ENCODE data around the gene CPN2.

CPN2 gene

DNA sequence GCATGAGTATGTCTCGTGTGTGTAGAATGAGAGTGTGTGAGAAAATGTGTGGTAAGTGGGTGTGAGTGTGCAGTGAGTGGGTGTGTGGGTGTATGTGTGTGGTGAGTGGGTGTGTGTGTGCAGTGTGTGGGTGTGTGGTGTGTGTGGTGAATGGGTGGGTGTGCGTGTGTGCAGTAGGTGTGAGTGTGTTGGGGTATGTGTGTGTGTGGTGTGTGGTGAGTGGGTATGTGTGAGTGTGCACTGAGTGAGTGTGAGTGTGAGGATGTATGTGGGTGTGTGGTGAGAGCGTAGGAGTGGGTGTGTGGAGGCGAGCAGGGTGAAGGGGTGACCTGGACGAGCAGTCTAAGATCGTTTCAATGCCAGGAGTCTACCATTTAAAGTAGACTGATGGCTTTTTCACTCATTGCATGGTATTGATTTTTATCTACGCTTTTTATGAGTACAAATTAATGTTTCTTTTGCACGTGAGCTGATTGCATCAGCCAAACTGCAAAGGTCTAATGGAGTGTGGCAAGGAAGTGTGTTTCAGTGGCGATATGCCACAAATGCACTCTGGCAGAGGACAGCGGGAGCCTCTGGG is 1.6 kb upstream of the CPN2 start:
- DNase-seq (ENCODE audit: low spot score), result no peak

GRCh38 chr3:194351952-194352536 is 916 bp upstream of the CPN2 start:
- no peak for DNase-seq (ENCODE audit: low spot score)

GRCh38 chr3:194350726-194351071 is 429 bp downstream of the CPN2 start:
- no peak for DNase-seq (ENCODE audit: low spot score)

DNA sequence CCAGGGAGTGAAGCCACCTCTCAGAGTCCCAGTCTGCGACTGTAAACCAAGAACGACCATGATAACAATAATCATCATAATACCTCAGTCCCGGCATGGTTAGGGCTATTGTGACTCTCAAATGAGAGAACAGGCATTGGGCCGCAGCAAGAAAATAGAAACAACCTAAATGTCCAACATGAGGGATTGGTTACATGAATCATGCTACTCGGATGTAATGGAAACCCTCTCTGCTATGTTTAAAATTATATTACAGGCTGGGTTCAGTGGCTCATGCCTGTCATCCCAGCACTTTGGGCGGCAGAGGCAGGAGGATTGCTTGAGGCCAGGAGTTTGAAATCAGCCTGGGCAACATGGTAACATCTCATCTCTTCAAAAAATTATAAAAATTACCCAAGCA is 2.8 kb downstream of the CPN2 start:
- no peak for DNase-seq (ENCODE audit: low spot score)

- DNase-seq (ENCODE audit: low spot score), result no peak
Measured at GRCh38 chr3:194346621-194347020, 4.5 kb downstream of the CPN2 start.

- no peak for DNase-seq (ENCODE audit: low spot score)
Measured at GRCh38 chr3:194346035-194346434, 5.1 kb downstream of the CPN2 start.

GRCh38 chr3:194344012-194344411 is 7.1 kb downstream of the CPN2 start:
- peak; percentile 68 for DNase-seq (ENCODE audit: low spot score)

DNA sequence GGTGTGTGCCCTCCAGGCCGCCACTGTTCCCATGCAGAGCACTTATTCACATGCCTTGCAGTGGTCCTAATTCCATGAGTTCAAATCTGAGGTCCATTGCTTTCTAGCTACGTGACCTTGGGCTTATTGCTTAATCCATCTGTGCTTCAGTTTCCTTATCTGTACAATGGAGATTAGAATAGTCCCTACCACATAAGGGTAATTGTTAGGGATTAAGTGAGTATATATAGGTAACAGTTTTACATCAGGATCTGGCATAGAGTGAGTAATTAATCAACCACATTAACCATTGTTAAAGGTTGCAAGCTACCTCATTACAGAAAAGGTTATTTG is 7.6 kb downstream of the CPN2 start:
- no peak for DNase-seq (ENCODE audit: low spot score)

GRCh38 chr3:194342861-194343560 is 8.1 kb downstream of the CPN2 start:
- no peak for DNase-seq (ENCODE audit: low spot score)

DNA sequence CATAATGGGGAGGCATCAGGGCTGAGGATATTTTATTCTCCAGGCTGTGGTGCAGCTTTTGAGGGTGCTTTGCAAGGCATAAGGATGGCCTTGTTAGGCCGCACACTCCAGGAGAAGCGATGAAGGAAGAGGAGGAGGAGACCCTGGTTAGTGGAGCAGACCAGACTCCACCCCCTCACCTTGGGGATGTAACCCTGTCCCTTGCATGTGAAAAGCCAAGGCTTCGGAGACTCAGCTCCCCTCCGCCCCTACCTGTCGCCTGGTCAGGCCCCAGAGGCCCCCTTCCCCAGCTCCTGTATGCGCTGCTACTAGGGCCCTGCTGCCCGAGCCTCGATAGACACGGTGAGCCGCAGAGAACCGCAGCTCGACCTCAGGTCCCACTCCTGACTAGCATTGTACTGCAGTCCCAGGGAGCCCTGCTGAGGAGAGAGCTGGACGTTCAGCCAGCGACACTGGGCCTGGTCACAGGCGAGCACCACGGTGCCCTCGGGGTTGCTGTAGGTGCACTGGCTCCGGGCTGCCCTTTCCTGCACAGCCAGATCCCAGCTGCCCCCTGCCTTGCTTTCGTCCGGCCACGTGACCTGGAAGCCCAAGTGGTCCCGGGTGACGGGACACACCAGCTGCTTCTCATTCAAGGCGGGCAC is 10.2 kb downstream of the CPN2 start:
- DNase-seq (ENCODE audit: low spot score), result no peak

DNA sequence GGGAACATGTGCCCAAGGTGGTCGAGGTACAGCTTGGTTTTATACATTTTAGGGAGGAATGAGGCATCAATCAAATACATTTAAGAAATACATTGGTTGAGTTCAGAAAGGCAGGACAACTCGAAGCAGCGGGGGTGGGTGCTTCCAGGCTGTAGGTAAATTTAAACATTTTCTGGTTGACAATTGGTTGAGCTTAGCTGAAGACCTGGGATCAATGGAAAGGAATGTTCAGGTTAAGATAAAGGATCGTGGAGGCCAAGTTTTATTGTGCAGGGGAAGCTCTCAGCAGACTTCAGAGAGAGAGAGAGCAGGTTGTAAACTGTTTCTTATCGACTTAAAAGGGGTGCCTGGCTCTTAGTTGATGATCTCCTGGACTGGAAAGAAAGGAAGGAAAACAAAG is 11.3 kb downstream of the CPN2 start:
- DNase-seq (ENCODE audit: low spot score), result no peak

- no peak for DNase-seq (ENCODE audit: low spot score)
Measured at GRCh38 chr3:194339356-194339755, 11.8 kb downstream of the CPN2 start.

- DNase-seq (ENCODE audit: low spot score), result no peak
Measured at GRCh38 chr3:194337965-194338753, 13.0 kb downstream of the CPN2 start.

DNA sequence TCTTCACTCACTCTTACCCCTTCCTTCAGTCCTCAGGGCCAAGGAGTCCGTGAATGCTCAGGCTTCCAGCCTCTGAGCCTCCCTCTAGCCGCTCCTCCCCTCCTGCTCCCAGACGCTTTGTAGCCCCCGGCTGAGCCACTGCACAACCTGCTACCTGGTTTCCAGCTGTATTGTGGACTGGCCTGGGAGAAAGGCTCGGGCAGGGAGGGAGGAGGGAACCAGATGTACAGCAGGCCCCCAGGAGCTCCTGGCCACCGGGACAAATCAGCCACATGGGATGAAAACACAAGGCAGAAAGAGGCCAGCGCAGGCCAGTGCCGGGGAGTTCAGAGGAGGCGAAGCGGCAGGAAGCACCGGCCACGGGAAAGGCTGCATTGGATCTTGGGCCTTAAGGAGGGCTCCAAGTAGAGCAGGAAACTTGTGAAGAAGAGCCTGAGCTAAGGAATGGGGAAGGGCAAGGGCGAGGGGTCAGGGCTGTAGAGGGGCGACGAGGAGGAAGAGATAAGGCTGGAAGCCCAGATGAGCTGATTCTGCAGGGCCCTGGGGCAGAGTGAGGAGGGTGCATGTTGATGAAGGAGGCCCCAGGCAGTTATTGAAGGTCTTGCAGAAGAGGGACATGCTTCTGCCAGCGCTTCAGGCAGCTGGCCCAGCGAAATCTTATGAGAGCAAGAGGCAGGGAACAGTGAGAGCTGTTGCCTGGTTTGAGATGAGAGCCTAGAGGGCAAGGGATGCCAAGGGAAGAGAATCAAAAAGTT is 14.3 kb downstream of the CPN2 start:
- DNase-seq (ENCODE audit: low spot score), result no peak

- DNase-seq (ENCODE audit: low spot score), result no peak
Measured at GRCh38 chr3:194333981-194334320, 17.2 kb downstream of the CPN2 start.

GRCh38 chr3:194333212-194333980 is 17.7 kb downstream of the CPN2 start:
- DNase-seq (ENCODE audit: low spot score), result peak; percentile 78

- no peak for DNase-seq (ENCODE audit: low spot score)
Measured at GRCh38 chr3:194332858-194333211, 18.3 kb downstream of the CPN2 start.

DNA sequence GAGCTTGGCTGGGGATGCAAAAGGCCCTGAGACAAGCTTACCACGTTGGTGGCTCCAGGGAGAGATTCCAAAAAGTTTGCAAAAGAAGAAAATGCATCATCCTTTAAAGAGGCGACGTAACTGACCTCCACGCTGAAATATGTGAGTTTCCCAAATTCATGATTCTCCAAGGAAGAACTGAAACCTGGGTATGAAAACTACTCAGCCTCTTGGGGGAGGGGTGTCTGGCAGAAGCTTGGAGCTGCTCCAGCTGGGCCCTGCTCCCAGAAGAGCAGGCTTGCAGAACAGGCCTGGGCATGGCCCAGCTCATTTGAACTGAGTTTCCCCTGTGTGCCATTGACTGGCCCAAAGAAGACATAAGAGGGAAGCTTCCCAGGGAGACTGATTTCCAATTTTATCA is 20.5 kb downstream of the CPN2 start:
- DNase-seq (ENCODE audit: low spot score), result no peak

GRCh38 chr3:194330160-194330559 is 21.0 kb downstream of the CPN2 start:
- no peak for DNase-seq (ENCODE audit: low spot score)

DNA sequence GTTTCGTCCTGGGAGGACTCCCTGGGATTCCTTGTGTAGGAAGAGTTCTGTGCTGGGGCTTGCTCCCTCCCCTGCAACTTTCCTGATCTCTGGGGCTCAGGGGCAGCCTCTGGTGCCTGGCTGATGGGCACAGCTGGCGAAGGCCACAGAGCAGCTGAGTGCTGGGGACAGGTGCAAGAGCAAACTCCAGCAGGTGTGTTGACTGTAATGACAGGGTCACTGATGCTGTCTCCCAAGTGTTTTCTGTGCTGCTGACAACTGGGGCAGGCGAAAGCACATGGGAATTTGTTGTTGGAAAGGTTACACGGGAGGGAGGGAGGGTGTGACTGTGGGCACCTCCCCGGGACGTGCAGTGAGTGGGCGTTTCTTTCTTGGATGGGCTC is 21.6 kb downstream of the CPN2 start:
- no peak for DNase-seq (ENCODE audit: low spot score)

DNA sequence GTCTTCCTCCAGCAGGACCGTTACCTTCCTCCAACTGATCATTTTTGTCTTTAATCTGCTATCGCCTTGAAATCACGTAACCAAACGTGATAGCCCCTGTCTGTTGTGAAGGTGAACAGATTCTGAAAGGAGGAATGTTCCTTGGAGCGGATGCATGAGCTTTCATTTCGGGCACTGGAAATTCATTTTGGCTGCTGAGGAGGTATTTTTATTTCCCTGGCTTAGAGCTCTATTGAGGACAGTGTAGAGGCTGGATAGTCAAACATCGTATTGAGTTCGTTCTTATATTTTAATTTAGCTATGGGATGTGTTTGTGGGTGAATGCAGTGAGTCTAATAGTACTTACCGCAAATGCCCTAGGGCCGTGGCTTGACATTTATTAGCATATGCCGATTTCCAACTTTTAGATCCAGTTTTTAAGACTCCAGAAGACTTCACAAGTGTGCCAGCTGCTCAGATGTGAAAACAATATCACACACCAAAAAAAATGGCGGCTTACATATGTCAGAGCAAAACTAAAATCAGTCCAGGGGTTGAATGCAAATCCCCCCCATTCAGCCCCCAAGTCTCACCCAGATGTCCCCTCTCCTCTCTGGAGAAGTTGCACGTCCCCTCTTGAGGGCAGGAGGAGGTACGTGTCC is 22.1 kb downstream of the CPN2 start:
- DNase-seq (ENCODE audit: low spot score), result no peak

Data from hematopoietic multipotent progenitor cell treated with erythropoietin and hydrocortisone succinate and interleukin-3 and kit ligand, for 15 days (in vitro differentiated cells).